Fibroblast of peridontal ligament (primary cell): Measurements from ENCODE around the gene DGKH.

ENCODE experiments used
- DNase-seq: peaks from one replicate; pipeline ENCODE4 v3.0.0-alpha.2; 2010; ENCODE audit errors: extremely low read depth

The DGKH gene, protein sequence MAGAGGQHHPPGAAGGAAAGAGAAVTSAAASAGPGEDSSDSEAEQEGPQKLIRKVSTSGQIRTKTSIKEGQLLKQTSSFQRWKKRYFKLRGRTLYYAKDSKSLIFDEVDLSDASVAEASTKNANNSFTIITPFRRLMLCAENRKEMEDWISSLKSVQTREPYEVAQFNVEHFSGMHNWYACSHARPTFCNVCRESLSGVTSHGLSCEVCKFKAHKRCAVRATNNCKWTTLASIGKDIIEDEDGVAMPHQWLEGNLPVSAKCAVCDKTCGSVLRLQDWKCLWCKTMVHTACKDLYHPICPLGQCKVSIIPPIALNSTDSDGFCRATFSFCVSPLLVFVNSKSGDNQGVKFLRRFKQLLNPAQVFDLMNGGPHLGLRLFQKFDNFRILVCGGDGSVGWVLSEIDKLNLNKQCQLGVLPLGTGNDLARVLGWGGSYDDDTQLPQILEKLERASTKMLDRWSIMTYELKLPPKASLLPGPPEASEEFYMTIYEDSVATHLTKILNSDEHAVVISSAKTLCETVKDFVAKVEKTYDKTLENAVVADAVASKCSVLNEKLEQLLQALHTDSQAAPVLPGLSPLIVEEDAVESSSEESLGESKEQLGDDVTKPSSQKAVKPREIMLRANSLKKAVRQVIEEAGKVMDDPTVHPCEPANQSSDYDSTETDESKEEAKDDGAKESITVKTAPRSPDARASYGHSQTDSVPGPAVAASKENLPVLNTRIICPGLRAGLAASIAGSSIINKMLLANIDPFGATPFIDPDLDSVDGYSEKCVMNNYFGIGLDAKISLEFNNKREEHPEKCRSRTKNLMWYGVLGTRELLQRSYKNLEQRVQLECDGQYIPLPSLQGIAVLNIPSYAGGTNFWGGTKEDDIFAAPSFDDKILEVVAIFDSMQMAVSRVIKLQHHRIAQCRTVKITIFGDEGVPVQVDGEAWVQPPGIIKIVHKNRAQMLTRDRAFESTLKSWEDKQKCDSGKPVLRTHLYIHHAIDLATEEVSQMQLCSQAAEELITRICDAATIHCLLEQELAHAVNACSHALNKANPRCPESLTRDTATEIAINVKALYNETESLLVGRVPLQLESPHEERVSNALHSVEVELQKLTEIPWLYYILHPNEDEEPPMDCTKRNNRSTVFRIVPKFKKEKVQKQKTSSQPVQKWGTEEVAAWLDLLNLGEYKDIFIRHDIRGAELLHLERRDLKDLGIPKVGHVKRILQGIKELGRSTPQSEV

GRCh38 chr13:42048342-42048683 is at the start of gene DGKH:
Gene DGKH (plus strand): TSS chr13:42048648. CDS start chr13:42048774, 126 bp downstream.
- no peak for DNase-seq

GRCh38 chr13:42000846-42001245 is 47.6 kb upstream of the DGKH start:
- DNase-seq = no peak

- DNase-seq = peak; percentile 80
Observed at GRCh38 chr13:42001580-42001979, 46.9 kb upstream of the DGKH start.

DNA sequence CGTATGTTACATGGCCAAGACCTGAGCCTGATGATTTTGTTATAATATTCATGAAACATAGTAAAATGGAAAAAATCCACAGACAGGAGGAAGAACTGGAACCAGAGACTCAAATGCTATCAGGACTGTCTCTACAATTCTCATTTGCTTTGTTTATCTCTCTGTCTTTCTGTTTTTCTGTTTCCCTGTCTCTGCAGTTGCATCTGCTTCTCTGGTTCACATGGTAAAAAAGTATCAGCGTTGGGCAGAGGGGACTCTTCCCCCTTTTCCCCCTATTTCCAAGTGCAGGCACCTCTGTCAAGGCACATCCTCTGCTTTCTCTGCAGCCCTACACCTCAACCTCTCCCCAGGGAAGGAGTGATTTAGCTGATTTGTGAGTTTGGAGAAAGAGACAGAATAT is 46.4 kb upstream of the DGKH start:
- DNase-seq = no peak

DNA sequence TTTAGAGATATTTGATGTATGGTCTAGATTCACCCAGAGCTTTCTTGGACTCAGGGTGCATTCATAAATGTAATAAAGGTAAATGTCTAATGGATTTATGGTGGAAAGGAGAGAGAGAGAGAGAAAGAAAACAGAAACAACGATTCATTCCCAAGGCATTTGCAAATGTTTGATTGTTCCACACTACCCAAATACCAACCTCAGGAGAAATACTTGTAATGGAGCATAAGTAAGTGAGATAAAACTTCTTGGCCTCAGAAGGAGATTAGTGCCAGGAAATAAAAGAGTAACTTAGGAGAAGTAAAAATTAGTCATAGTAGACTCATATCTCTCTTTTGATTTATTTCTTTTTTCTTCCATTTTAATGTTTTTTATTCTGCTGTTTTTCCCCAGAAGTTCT is 40.6 kb upstream of the DGKH start:
- DNase-seq = peak; percentile 52

- DNase-seq = no peak
Observed at GRCh38 chr13:42009057-42009456, 39.4 kb upstream of the DGKH start.

DNA sequence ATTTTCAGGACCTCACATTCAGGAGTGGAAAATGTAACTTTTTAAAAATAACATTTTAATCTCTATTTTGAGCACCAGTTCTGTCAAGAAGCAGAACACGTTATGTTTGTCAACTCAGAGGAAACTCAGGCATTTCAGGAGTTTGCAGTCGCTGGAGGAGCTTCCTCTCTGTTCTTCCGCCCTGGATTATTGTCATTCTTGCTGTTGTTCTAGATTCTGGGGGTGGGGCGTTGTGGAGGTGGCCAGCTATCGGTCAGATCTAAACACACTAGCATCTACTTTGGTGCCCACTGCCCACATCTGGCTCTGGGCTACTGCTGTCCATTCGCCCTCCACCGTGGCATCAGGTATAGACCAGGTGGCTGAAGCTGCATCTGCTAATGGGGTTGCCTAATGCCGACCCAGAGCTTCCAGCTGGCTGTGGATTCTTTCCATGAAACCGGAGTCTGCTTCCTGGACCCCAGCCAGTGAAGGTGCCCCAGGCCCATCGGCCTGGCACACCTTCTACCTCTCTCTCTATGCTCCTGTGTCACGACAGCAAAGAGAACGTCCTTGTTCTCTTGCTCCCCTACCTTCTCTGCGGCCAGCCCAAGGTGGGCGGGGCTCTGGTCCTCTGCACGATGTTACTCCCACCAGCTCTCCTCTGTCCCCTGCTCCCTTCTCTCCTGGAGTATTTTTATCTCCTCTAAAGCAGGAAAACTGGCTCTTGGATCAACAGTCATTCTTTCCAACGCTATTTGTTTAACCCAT is 36.7 kb upstream of the DGKH start:
- DNase-seq = no peak

DNA sequence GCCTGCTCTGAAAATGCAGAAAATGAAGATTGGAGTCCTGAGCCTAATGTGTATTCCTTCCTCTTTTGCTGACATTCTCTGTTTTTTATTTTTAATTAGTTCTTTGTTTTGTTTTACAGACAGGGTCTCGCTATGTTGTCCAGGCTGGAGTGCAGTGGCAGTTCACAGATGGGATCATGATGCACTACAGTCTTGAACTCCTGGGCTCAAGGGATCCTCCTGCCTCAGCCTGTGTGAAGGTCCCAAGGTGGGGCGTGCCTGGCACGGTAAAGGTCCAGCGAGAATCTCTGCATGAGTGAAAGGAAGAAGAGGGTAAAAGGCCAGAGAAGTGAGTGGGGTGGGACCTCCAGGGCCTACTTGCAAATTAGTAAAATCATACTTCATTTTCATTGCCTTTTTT is 34.3 kb upstream of the DGKH start:
- no peak for DNase-seq

DNA sequence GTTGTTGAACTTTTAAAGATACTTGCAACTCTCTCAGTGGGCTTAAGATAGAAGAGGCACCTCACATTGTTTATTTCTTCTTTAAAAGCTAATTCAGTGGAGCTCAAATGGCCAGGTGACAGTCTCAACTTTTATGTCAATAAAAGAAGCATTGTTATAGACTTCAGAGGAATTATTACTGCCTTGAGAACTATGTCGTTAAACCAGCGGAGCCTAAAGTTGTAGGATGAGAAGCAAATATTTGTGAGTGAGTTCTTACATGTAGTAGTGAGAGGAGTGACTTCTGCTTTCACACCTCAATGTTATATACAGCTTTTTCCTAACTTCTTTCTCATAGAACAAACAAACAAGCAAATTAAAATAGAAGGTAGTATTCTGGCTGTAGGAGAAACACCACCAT is 31.2 kb upstream of the DGKH start:
- DNase-seq = no peak

- DNase-seq = no peak
Observed at GRCh38 chr13:42021851-42022250, 26.6 kb upstream of the DGKH start.

DNA sequence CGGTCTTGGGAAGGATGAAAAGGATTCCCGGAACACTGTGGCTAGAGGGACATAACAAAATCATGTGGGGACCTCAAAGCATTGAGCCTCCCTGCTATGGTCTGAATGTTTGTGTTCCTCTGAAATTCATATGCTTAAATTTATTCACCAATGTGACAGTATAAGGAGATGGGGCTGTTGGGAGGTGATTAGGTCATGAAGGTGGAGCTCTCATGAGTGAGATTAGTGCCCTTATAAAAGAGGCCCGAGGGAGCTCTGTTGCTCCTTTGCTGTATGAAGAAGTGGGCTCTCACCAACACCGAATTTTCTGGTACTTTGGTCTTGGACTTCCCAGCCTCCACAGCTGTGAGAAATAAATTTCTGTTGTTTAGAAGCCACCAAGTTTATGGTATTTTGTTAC is 26.1 kb upstream of the DGKH start:
- no peak for DNase-seq

DNA sequence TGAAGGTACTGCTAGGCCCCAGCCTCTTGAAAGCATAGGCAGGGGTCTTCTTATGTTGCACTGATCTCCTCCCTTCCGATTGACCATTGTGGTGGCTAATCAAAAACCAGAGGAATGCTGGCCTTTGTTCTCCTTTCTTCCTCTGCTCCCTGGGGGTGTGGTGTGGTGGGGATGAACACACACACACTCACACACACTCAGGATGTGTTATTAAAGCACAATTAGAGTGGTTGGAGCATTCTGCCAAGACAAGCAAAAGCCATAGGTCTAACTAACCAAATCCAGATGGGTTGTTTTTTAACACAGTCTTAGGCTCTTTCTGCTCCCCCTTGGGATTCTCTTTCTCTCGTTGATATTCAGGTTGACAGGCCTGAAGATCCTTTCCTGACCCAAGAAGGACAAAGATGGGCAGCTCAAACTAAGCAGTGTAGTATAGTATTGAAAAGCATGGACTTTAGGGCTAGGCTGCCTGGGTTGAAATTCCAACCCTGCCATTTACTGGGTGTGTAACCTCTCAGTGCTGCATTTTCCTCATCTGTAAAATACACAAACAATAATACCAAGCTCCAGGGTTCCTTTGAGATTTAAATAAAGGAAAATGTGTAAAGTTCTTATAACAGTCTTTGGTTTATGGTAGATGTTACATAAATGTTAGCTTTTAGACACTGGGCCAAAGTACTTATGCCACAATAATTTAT is 25.5 kb upstream of the DGKH start:
- peak; percentile 69 for DNase-seq

DNA sequence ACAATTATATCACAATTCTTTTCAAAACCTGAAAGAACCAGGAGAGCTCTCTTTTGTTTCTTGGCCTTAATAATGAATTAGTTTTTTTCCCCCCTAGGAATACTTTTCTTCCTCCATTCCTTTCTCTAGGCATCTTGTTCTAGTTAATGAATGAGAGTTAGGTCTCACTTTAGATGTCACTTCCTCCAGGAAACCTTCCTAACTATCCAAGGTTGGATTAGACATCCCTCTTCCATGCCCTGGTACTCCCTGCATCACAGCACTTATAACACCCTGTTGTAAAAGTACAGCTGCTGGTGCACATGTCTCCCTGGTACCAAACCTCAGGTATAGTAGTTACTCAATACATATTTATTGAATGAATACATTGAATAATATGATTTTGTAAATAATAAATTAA is 21.2 kb upstream of the DGKH start:
- no peak for DNase-seq

DNA sequence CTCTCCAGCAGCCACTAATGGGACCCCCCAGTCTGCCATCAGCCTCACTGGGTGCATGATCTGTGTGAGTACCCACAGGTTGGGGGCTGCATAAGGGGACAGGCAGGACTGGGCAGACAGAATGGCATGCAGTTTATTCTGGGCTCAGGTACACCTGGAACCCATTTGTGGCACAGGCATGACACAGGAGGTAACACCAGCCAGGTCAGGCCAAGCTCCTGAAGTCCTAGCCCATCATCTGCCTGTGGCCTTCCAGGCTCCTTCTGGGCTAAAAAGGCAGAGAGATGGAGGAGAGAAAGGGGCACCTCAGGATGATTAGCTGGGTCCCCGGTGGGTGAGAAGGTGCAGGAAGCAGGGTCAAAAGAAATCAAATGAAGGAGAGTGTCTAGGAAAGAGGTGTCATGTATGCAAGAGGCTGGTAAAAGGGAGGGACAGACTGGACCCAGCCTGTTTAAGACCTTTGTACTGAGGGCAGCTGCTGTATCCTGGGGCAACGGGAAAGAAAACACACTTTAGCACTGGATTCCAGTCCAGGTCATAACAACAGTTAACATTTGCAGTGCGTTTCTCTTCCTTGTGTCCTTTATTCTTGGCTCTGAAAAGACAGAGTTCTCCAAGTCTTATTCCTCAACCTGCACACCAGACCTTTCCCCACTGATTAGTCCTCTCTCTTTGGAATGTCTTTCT is 20.2 kb upstream of the DGKH start:
- no peak for DNase-seq

GRCh38 chr13:42035905-42036521 is 12.4 kb upstream of the DGKH start:
- DNase-seq = no peak

GRCh38 chr13:42036711-42037110 is 11.7 kb upstream of the DGKH start:
- no peak for DNase-seq

DNA sequence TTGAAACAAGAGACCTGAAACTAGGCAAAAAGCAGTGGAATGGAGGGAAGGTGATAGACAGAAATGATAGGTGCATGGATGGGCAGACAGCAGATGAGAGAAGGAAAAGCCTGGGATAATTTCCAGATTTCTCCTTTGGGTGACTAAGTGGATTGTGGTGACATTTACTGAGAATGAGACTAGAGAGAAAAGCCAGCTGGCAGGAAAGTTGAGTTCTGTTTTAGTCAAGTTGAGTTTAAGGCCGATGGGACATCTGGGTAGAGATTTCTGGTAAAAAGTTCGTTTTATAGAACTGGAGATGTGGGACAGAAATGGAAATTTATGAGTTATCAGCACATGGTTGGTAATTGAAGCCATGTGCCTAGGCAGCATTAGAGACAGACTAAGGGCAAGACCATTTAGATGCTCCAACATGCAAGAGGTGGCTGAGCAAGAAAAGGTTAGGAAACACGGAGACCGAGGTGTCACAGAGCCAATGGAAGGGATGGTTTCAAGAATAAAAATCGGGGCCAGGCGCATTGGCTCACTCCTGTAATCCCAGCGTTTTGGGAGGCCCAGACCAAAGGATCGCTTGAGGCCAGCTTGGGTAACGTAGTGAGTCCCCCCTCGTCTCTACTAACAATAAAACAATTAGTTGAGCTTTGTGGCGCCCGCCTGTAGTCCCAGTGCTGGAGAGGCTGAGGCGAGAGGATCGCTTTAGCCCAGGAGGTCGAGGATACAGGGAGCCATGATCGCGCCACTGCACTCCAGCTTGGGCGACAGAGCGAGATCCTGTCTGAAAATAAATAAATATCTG is 9.6 kb upstream of the DGKH start:
- no peak for DNase-seq

- DNase-seq = no peak
Observed at GRCh38 chr13:42039457-42039945, 8.9 kb upstream of the DGKH start.
